Lower leg skin (tissue), 3 donors: Measurements from ENCODE around the gene MAGI2.

Source experiments
- CTCF ChIP-seq, 3 donors: fragments of 450-650 bp; IDR thresholded peaks; one replicate each; pipeline ENCODE4 v1.5.1; 2016; ENCODE audit warnings: antibody characterized with exemption in 3 of 3, mild to moderate bottlenecking in 3 of 3, moderate library complexity in 2 of 3
- POLR2A ChIP-seq, 2 donors: fragments of 450-650 bp; IDR thresholded peaks; one replicate each; pipeline ENCODE4 v1.6.1; 2016 to 2017; ENCODE audit warnings: antibody characterized with exemption in 2 of 2, mild to moderate bottlenecking in 1 of 2, moderate library complexity in 1 of 2

- TF ChIP-seq CTCF (IDR thresholded peaks at IDR 0.05), result no peak
- TF ChIP-seq POLR2A (IDR thresholded peaks at IDR 0.05), result no peak
Measured at GRCh38 chr7:78438433-78438832, 1015.0 kb downstream of the MAGI2 start.
